GM10847 (cell line): ENCODE results near the gene BSND.

ENCODE experiments used
- POLR2A ChIP-seq: IDR thresholded peaks from 2 replicates; pipeline ENCODE4 v1.6.1; 2011; ENCODE audit not compliant: insufficient read length; ENCODE audit errors: extremely low read depth

Gene BSND

GRCh38 chr1:54998677-54999076 lies at the start of gene BSND:
BSND (plus strand) TSS chr1:54998933; CDS start chr1:54999187, 254 bp downstream.
- no peak for TF ChIP-seq POLR2A

GRCh38 chr1:54949053-54949452 lies 49.7 kb upstream of the BSND start:
- TF ChIP-seq POLR2A = no peak

- no peak for TF ChIP-seq POLR2A
Measured at GRCh38 chr1:54950006-54950368, 48.7 kb upstream of the BSND start.

DNA sequence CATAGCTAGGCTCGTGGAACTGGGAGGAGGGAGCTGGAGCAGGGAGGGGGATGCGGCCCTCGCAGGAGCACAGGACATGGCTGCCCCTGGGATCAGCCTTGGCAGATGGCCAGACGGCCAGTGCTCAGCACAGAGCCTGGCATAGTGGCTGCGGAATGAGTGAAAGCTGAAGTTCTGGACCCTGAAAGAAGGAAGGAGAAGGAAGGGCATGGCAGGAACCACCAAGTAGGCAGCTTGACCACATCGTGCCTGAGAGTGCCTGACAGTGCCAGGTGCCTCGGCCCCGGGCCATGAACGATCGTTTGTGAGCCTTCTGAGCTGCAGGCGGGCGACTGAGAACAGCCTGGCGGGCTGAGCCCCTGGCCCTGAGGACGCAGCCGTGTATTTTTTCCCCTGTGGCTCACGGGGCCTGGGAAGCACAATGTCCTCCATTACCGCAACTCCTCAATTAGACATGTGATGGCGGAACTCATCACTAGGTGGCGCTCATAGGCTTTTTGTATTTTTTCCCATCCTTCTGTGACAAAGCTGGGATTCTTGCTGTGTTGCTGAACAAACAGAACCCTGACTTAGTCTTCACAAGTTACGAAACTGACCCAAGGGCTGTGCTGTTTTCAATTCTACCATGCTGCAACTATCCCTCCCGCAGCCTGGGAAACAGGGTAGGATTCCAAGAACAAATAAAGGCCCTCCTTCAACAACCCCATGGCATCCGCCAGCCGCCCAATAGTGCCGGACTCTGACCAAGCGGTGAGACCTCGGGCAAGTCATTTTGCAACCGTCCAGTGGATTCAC lies 48.2 kb upstream of the BSND start:
- no peak for TF ChIP-seq POLR2A

GRCh38 chr1:54951810-54952226 lies 46.9 kb upstream of the BSND start:
- no peak for TF ChIP-seq POLR2A

DNA sequence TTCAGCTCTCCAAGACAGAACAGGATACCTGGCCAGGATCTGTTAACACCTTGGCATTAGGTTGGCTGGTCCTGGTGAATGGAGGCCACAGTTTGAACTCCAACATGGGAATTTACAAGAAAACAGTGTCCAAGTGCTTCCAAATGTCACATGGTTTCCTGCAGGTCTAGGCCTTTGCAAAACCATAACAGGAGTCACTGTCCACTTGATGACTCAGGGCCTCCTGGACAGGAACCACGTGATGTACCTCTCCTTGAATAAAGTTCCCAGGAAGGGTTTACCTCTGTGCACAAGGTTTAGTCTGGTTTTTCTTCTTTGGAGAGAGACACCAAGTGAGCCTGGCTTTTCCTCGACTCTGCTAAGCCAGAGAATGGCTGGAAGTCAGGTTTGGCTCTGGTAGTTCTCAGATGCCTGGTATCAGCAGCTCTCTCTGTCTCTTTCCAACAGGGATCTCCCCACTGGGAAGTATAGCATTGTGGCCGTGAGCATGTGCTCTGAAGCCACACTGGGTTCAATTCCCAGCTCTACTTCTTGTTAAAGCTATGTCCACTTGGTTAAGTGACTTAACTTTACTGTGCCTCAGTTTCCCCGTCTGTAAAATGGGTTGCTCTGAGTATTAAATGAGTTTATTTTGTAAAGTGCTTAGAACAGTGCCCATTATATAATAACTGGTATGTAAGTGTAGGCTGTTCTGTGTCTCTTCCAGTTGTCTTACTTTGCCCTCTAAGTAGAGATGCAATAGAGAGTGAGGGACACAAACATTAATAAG lies 45.6 kb upstream of the BSND start:
- no peak for TF ChIP-seq POLR2A

DNA sequence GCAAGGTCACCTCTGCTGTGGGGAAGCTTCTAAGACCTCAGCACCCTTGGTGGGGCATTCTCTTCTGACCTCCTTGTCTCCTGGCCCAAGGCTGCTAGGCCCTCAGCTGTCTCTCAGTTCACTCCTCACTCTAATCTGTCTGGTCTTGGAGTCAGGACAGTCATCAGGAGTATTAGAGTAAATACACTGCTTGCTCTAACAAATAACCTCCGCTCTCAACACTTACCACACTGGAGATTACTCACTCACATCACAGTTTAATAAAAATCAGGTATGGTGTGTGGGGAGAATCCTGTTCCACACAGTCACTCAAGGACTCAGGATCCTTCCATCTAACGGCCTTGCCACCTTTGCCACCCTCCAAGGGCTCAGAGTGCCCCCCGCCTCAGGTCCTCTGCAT lies 44.9 kb upstream of the BSND start:
- TF ChIP-seq POLR2A = no peak

DNA sequence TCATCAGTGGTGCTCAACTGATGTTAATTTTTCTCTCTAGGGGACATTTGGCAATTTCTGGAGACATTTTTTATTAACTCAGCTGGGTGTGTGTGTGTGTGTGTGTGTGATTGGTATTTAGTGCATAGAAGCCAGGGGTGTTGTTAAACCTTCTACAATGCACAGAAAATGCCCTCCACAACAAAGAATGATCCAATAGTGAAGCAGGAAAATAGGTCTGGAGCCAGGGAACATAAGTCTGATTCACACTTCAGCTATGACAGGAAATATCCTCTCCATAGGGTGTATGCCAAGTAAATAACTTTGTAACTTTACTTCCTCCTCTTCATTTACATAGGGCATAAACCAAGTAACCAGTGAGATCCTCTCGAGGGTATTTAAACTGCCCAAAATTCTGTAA lies 43.4 kb upstream of the BSND start:
- TF ChIP-seq POLR2A = no peak

- no peak for TF ChIP-seq POLR2A
Measured at GRCh38 chr1:54956726-54957125, 42.0 kb upstream of the BSND start.

DNA sequence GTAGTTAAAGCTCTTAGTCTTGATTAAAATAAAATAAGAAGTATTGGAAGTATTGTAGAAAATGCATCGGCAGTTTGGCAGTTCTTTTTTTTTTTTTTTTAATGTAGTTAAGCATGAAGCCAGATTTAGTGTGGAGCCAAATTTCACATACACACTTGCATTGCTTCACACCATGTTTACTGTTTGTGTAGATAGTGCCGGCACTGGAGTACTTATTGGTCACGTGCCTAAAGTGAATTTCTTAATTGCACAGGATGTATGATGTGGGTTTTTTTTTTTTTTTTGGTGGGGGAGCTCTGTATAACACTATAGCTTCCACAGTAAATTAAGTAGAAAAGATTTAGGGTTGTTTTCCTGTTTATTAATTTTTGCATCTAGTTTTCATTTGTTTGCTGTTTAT lies 39.5 kb upstream of the BSND start:
- TF ChIP-seq POLR2A = no peak

GRCh38 chr1:54962612-54963395 lies 35.9 kb upstream of the BSND start:
- no peak for TF ChIP-seq POLR2A

- TF ChIP-seq POLR2A = no peak
Measured at GRCh38 chr1:54965624-54966340, 33.0 kb upstream of the BSND start.

GRCh38 chr1:54967372-54967771 lies 31.4 kb upstream of the BSND start:
- no peak for TF ChIP-seq POLR2A

DNA sequence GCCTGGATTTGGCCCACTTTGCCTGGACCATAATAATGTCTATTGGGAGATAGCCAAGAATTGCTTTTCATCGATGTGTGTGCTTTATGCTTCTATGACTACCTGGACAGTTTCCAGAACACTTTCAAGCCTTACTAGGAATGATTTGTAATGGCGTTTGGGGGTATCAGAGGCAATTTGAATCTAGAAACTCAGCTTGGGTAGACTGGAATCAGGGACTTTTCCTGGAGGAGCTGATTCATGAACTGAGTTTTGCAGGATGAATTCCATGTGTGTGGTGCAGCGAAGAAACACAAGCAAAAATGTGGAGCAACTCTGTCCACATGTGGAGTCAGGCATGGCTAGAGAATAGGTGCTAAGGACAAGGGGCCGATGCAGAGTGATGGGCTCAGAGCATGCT lies 30.2 kb upstream of the BSND start:
- TF ChIP-seq POLR2A = no peak

GRCh38 chr1:54969879-54970278 lies 28.9 kb upstream of the BSND start:
- no peak for TF ChIP-seq POLR2A
